K562 (cell line): Measurements from ENCODE around the gene NFATC2. TPM values are rescaled to one million over a fixed set of nuclear protein-coding genes. Genes with fewer than 3 reads are reported as not detected.

Source experiments
- BHLHE40 ChIP-seq: IDR thresholded peaks from 2 replicates; pipeline ENCODE4 v1.6.1; 2011; ENCODE audit warnings: low read length, improper control_type of control experiment
- HDAC6 ChIP-seq: IDR thresholded peaks from 2 replicates; pipeline ENCODE4 v1.6.1; 2012; ENCODE audit warnings: low read depth, mild to moderate bottlenecking, control low read depth, inconsistent platforms, low read length, moderate library complexity
- KDM5B ChIP-seq: fragments of 200-600 bp; sonication (generic); IDR thresholded peaks from 2 replicates; pipeline ENCODE4 v1.6.1; 2012; ENCODE audit warnings: low read depth, mild to moderate bottlenecking, moderate library complexity, low read length, control low read depth, inconsistent platforms; ENCODE audit not compliant: insufficient replicate concordance
- RCOR1 ChIP-seq, 2 experiments: IDR thresholded peaks; 2 replicates each; pipeline ENCODE4 v1.6.1; 2012; ENCODE audit warnings: low read depth in 2 of 2, low read length in 2 of 2, borderline replicate concordance in 1 of 2, improper control_type of control experiment in 1 of 2
- REST ChIP-seq, 2 experiments: fragments of 450-650 bp; formaldehyde crosslinking in 1 of 2; IDR thresholded peaks; 2 replicates each; pipeline versions ENCODE4 v1.4.0 to v1.6.1; 2014 to 2020; ENCODE audit warnings: mild to moderate bottlenecking in 2 of 2, borderline replicate concordance in 1 of 2, low read depth in 1 of 2
- SMC3 ChIP-seq: conservative IDR thresholded peaks from 2 replicates; pipeline ENCODE4 v1.6.1; 2011; ENCODE audit warnings: low read depth, low read length, improper control_type of control experiment; ENCODE audit not compliant: insufficient read depth
- ZNF263 ChIP-seq: sonication (generic); formaldehyde crosslinking; IDR thresholded peaks from 2 replicates; pipeline ENCODE4 v1.8.0; 2022; ENCODE audit warnings: mild to moderate bottlenecking, missing genetic modification reagents, borderline replicate concordance
- polyA plus RNA-seq, 8 experiments: library from polyadenylated mRNA; depleted of rRNA in 4 of 8; stranded (reverse) in 5 of 8; unstranded in 3 of 8; fragments of >200 nt; fragmentation: Nextera tagmentation in 2 of 8; fragmentation: Illumina TruSeq in 1 of 8; extraction: Ambion mirVana in 2 of 8; extraction: Trizol in 1 of 8; gene quantifications; 2 replicates each; pipeline versions ENCODE4 v1.2.1 to v1.2.3, GENCODE V29; 2011 to 2014; ENCODE audit warnings: inconsistent platforms in 1 of 8, missing spikeins in 1 of 8
- total RNA-seq, 7 experiments: library from RNA; depleted of rRNA in 6 of 7; stranded (reverse); fragments of >200 nt in 6 of 7; fragmentation: Illumina TruSeq in 2 of 7; extraction: Trizol in 2 of 7; gene quantifications; 2 replicates each; pipeline versions ENCODE4 v1.2.1 to v1.2.3, GENCODE V29; 2011 to 2021; ENCODE audit warnings: low replicate concordance in 1 of 7

The NFATC2 gene
- total and polyA plus RNA-seq, 9 of the 15 experiments (the other 6 are each of a cell fraction or from before 2014, with no cell fraction given), result 1.9 to 11.2 (median 3.0) TPM

- peak; percentile 67; the same call in 1 of the 2 replicates for TF ChIP-seq REST (IDR thresholded peaks at IDR 0.05; ENCODE audit: borderline replicate concordance)
- no peak for TF ChIP-seq REST (CRISPR knock-in tag; IDR thresholded peaks at IDR 0.05; ENCODE audit: low read depth)
- TF ChIP-seq ZNF263 (CRISPR knock-in tag), result peak; percentile 24; the same call in 1 of the 2 replicates
- TF ChIP-seq SMC3, result peak; percentile 80
- peak; percentile 9 for TF ChIP-seq KDM5B
- TF ChIP-seq RCOR1 (IDR thresholded peaks at IDR 0.05; ENCODE audit: borderline replicate concordance in 1 of 2, low read depth in 2 of 2, low read length in 2 of 2), result peak in 1 of 2 experiments; percentile 61; a peak in 1 of 4 replicates
- peak; percentile 30; the same call in 1 of the 2 replicates for TF ChIP-seq BHLHE40
- TF ChIP-seq HDAC6, result no peak
- TF ChIP-seq, all 486 proteins: peak for 19
Measured at GRCh38 chr20:51372176-51372803, 170.2 kb downstream of the NFATC2 start (continued).
